GM18907 (cell line): ENCODE results near the gene CSRP1.
"Not testable (repeated sequence)": the region's sequence is repeated elsewhere in the genome, so short reads cannot be mapped to it uniquely, and the experiment has no call there.

Source experiments
- ATAC-seq: cut with Tn5 transposase; IDR thresholded peaks from one replicate; pipeline ENCODE4 v1.9.1; 2021; ENCODE audit warnings: mild to moderate bottlenecking, moderate library complexity; ENCODE audit not compliant: unreplicated experiment

CSRP1 gene

DNA sequence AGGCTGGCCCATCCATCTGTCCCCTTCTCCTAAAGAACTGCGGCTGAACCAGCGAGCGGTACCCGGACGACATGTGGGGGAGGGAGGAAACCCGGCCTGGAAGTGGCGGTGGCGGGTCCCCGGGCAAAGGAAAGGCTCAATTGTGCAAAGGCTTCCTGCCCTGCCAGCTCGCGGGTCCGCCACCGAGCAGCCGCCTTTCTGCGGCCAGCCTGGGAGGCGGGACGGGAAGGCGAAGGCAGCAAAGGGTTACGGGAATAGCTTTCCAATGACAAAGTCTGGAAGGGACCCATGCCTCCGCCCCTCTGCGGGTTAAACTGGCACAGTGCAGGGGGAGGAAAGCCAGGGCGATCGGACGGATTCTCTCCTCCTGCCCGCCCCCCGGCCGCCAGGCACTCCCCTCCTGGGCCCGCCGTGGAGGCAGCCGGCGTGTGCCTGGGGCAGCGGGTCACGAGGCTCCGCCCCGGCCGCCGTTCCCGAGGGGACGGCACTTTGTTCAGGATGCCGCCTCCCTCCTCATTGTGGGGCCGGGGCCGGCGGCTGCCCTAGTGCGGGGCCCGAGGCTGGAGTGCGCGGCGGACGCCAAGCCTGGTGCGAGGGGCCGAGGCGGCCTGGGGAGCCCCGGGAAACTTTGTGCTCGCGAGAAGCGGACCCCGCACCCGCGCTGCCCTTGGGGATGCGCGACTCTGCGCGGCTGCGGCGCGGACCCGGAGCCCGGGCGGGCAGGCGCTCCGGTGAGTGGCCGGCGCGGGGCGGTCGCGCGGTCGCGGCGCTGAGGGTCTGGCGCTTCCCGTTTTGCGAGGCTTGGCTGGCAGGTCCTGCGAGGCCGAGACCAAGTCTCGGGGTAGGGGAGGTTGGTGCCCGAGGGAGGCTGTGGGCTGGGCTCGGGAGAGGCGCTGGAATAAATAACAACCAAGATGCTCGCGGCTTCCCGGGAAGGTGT is 32.0 kb upstream of the CSRP1 start, which contains the start of gene NAV1:
NAV1 (plus strand) TSS at position 516 of the 940 bp plus-strand sequence. CDS start 83,758 bp downstream, outside the sequence.
- ATAC-seq, result no peak

GRCh38 chr1:201537891-201538611 is 31.1 kb upstream of the CSRP1 start:
- no peak for ATAC-seq

GRCh38 chr1:201537467-201537866 is 30.5 kb upstream of the CSRP1 start:
- no peak for ATAC-seq

GRCh38 chr1:201537028-201537427 is 30.1 kb upstream of the CSRP1 start:
- no peak for ATAC-seq

- ATAC-seq, result no peak
These were observed 29.6 kb upstream of the CSRP1 start for GRCh38 chr1:201536558-201536957.

GRCh38 chr1:201535919-201536245 is 29.0 kb upstream of the CSRP1 start:
- ATAC-seq, result no peak

GRCh38 chr1:201535046-201535918 is 28.4 kb upstream of the CSRP1 start:
- ATAC-seq, result no peak

DNA sequence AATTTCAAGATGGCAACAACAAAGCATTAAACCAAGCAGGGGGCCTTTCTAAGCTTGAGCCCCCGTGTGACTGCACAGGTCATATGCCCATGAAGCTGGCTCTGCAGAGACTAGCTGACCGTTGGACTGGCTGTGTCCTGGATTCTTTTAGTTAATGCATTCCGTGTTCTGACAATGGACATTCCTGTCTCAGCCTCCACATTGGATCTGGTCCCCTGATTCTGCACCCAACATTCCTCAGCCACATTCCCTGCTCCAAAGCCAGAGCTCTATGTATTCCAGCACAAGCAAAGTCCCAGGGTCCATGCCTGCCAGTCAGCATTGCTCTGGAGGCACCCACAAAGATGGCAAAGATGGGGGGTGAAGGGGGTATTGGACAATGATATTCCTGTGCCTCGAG is 26.9 kb upstream of the CSRP1 start:
- ATAC-seq, result no peak

GRCh38 chr1:201531551-201532425 is 24.9 kb upstream of the CSRP1 start:
- no peak for ATAC-seq

GRCh38 chr1:201530741-201531531 is 24.0 kb upstream of the CSRP1 start:
- ATAC-seq, result no peak

DNA sequence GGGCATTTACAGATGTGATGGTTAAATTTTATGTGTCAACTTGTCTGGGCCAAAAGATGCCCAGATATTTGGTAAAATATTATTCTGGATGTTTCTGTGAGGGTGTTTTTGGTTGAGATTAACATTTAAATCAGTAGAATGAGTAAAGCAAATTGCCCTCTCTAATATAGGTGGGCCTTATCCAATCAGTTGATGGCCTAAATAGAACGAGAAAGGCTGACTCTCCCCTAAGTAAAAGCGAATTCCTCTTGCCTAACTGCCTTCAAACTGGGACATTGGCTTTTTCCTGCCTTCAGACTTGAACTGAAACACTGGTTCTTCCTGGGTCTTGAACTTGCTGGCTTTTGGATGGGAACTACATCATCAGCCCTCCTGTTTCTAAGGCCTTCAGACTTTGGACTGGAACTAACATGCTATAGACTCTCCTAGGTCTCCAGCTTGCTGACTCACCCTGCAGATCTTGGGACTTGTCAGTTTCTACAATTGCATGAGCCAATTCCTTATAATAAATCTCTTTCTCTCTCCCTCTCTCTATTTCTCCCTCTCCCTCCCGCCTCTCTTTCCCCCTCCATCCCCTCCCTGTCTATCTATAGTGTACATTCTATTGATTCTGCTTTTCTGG is 21.8 kb upstream of the CSRP1 start:
- no peak for ATAC-seq

DNA sequence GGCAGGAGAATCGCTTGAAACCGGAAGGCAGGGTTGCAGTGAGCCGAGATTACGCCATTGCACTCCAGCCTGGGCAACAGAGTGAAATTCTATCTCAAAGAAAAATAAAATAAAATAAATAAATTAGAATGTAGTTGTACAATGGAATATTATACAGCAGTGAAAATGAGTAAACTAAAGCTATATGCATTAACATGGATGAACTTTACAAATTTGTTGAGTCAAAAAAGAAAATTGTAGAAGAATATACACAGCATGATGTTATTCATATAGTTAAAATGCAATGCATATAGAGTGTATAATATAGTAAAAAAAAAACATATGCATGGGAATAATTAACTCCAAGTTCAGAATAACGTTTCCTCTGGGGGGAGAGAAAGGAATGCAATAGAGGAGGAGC is 21.0 kb upstream of the CSRP1 start:
- ATAC-seq, result no peak

DNA sequence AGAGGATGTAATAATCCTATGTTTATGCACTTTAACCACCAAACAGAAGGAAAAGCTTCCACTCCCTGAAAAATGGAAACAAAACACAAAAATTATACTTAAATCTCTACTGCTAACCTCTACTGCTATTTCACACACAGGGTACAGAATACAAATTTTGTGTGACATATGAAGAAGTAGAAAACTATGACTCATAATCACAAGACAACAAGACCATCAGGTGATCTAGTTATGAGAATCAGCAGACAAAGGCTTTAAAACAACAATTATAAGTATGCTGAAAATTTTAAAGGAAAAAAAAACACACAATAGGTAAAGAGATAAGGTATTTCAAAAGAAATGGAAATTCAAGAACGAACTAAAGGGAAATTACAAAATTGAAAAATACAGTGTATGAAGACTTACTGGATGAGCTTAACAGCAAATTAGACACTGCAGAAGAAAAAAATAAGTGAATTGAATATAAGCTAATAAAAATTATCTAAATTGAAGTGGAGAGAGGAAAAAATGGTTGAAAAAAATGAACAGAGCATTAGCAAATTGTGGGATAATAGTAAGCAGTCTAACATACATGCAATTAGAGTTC is 18.4 kb upstream of the CSRP1 start:
- ATAC-seq, result no peak

- ATAC-seq, result not testable (repeated sequence)
These were observed 13.2 kb upstream of the CSRP1 start for GRCh38 chr1:201520046-201520575.

- no peak for ATAC-seq
These were observed 11.1 kb upstream of the CSRP1 start for GRCh38 chr1:201518071-201518470.

DNA sequence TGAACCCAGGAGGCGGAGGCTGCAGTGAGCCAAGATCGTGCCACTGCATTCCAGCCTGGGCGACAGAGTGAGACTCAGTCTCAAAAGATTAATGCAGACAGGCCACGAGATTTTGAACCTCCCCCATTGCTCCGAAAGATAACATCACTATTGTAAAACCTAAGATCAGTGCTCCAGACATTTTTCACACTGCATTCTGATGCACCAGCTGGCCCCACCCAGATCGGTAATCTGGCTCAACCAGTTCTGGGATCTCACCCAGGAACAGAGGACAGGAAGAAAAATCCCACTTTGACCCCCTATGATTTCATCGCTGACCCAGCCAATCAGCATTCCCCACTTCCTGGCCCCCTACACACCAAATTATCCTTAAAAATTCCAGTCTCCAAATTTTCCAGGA is 10.7 kb upstream of the CSRP1 start:
- ATAC-seq, result no peak

DNA sequence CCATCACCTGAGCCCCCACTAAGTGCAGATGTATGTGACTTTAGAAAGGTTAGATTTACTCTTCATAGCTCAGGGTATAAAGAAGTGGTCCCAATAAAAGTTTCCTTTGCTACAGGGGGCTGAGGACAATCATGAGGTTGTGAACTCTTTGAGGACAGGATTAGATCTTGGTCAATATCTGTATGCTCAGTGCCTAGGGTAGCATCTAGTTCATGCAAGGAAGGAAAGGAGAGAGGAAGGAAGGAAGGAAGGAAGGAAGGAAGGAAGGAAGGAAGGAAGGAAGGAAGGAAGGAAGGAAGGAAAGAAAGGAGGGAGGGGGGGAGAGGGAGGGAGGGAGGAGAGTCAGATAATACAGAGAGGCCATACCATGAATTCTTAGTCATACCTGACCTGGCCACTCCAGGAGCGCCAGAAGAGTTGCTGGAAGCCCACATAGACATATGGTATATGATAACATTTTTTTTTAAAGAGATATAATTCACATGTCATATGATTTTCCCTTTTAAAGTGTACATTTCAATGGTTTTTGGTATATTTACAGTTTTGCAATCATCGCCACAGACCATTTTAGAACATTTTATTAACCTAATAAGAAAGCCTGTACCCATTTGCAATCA is 9.7 kb upstream of the CSRP1 start:
- ATAC-seq, result no peak

- ATAC-seq, result no peak
These were observed 9.0 kb upstream of the CSRP1 start for GRCh38 chr1:201515895-201516294.
